ENCODE results near the gene TP53AIP1. TPM values are rescaled to one million over a fixed set of nuclear protein-coding genes. Genes with fewer than 3 reads are reported as not detected.

Gene TP53AIP1
- total and polyA plus RNA-seq, 2 of the 8 experiments (the other 6 are each of a cell fraction or from before 2014, with no cell fraction given) = 0.03 TPM; not detected in 1

GRCh38 chr11:128941110-128941509 is 1.6 kb downstream of the TP53AIP1 start:
- Histone ChIP-seq H4K5ac (ENCODE audit: insufficient read length, low read depth, low read length) (no peak overlapping the region), H3K27me3 (replicated peaks in 1 of 4; ENCODE audit: control insufficient read depth in 3 of 4, extremely low read depth in 1 of 4, insufficient read depth in 3 of 4, low read length in 3 of 4) (peaks cover 0 to 6% (median 0%) of the 10 kb centered on the region in 4 experiments; a peak in 3 of 7 replicates)
- TF ChIP-seq YY1 (IDR thresholded peaks at IDR 0.05; ENCODE audit: low read depth, low read length) (no peak), USF2 (IDR thresholded peaks at IDR 0.05; ENCODE audit: low read length) (no peak), EZH2 (IDR thresholded peaks at IDR 0.05; ENCODE audit: low read depth, low read length, severe bottlenecking) (no peak), EGR1 (IDR thresholded peaks at IDR 0.05; ENCODE audit: borderline replicate concordance, low read depth, low read length) (no peak), NANOG (IDR thresholded peaks at IDR 0.05; ENCODE audit: insufficient read depth, low read depth, low read length, poor library complexity, severe bottlenecking) (no peak)

More at GRCh38 chr11:128941110-128941509, 1.6 kb downstream of the TP53AIP1 start:
- H3K36me3 ChIP-seq (ENCODE audit: control insufficient read depth in 2 of 4, insufficient read depth in 4 of 4, low read length in 3 of 4) = no peaks in the 10 kb centered on the region
- no peak overlapping the region for H3K4me3 ChIP-seq (ENCODE audit: extremely low read depth in 1 of 4, insufficient read depth in 2 of 4, low read depth in 3 of 4, low read length in 4 of 4)
- no peak overlapping the region for H2AFZ ChIP-seq (ENCODE audit: low read length)
- no peak overlapping the region for H4K8ac ChIP-seq (ENCODE audit: extremely low read depth, insufficient read depth, low read length)
- H3K56ac ChIP-seq (replicated peaks; ENCODE audit: insufficient read length, low read depth, low read length) = no peak overlapping the region
- FAIRE-seq (no peak), DNase-seq (ENCODE audit: low read depth in 1 of 2, low spot score in 2 of 2) (no peak)
- no peak overlapping the region for H4K91ac ChIP-seq (replicated peaks; ENCODE audit: insufficient read length, low read length)
- no peak overlapping the region for H3K18ac ChIP-seq (ENCODE audit: extremely low read depth, low read length)
- no peak overlapping the region for H3K4ac ChIP-seq (replicated peaks; ENCODE audit: insufficient read length, low read depth, low read length)
- no peak overlapping the region for H3K23ac ChIP-seq (ENCODE audit: insufficient read length)
- no peak overlapping the region for H2AK5ac ChIP-seq (ENCODE audit: low read depth, low read length)
- H3K27ac ChIP-seq (ENCODE audit: low read depth, low read length) = no peak overlapping the region
- no peaks in the 10 kb centered on the region for H3K79me1 ChIP-seq (ENCODE audit: low read depth, low read length)
- H3K14ac ChIP-seq (ENCODE audit: insufficient read length) = no peak overlapping the region
- no peak overlapping the region for H3K4me2 ChIP-seq (ENCODE audit: insufficient read depth in 1 of 2, low read depth in 2 of 2, low read length in 2 of 2)
- H3K4me1 ChIP-seq (replicated peaks in 1 of 4; ENCODE audit: control insufficient read depth in 3 of 4, insufficient read depth in 4 of 4, low read length in 3 of 4) = peaks cover 0 to 12% (median 9%) of the 10 kb centered on the region in 4 experiments; a peak in 6 of 7 replicates
- no peak overlapping the region for H2BK5ac ChIP-seq (ENCODE audit: low read depth, low read length)
- no peak overlapping the region for H2BK20ac ChIP-seq (ENCODE audit: low read length)
- H3K9me3 ChIP-seq (ENCODE audit: insufficient read depth in 2 of 2, low read depth in 1 of 2, low read length in 1 of 2) = no peaks in the 10 kb centered on the region
- no peaks in the 10 kb centered on the region for H3K23me2 ChIP-seq (ENCODE audit: low read depth, low read length)
- H3K79me2 ChIP-seq (ENCODE audit: control insufficient read depth in 1 of 2, insufficient read depth in 2 of 2, low read length in 2 of 2) = no peaks in the 10 kb centered on the region
- H2BK120ac ChIP-seq (replicated peaks; ENCODE audit: low read depth, low read length) = no peak overlapping the region
- H2BK12ac ChIP-seq (ENCODE audit: low read depth, low read length) = 0 out of 2 replicates have a peak overlapping the region, but pooled peaks have one; percentile 17
- WGBS, 2 experiments (ENCODE audit: extremely low coverage in 1 of 2, insufficient coverage in 1 of 2, insufficient read length in 1 of 2, insufficient replicate concordance in 2 of 2, low coverage in 1 of 2, low lambda C conversion rate in 2 of 2, missing lambda C conversion rate in 1 of 2) = 80% methylated on average over 8 of the region's 8 CpGs; no CpG with 5 or more reads in 1 of the 2 experiments
- H3K9ac ChIP-seq (replicated peaks in 1 of 4; ENCODE audit: extremely low read depth in 1 of 4, low read depth in 3 of 4, low read length in 3 of 4) = no peak overlapping the region
- no peaks in the 10 kb centered on the region for H4K20me1 ChIP-seq (replicated peaks in 1 of 2; ENCODE audit: control insufficient read depth in 1 of 2, insufficient read depth in 2 of 2, low read length in 2 of 2)
- CTCF ChIA-PET (ENCODE audit: partially characterized antibody) = interaction anchor here (0.8 to 14.7 kb wide), 7 partner anchors 11 to 404 kb away, joined by 3 to 243 read pairs (median 5); partner anchors contain the start of gene KCNJ5
- no peak overlapping the region for H2BK15ac ChIP-seq (ENCODE audit: low read length)
- POLR2A ChIA-PET (ENCODE audit: partially characterized antibody) = no interaction called here

All from H1 (cell line).